GM19467 (cell line): Measurements from ENCODE around the gene NKX2-1.
"Not testable (repeated sequence)": the region's sequence is repeated elsewhere in the genome, so short reads cannot be mapped to it uniquely, and the experiment has no call there.

Experiments
- ATAC-seq: cut with Tn5 transposase; IDR thresholded peaks from one replicate; pipeline ENCODE4 v1.9.1; 2021; ENCODE audit warnings: mild to moderate bottlenecking, moderate library complexity; ENCODE audit not compliant: unreplicated experiment

NKX2-1 gene

DNA sequence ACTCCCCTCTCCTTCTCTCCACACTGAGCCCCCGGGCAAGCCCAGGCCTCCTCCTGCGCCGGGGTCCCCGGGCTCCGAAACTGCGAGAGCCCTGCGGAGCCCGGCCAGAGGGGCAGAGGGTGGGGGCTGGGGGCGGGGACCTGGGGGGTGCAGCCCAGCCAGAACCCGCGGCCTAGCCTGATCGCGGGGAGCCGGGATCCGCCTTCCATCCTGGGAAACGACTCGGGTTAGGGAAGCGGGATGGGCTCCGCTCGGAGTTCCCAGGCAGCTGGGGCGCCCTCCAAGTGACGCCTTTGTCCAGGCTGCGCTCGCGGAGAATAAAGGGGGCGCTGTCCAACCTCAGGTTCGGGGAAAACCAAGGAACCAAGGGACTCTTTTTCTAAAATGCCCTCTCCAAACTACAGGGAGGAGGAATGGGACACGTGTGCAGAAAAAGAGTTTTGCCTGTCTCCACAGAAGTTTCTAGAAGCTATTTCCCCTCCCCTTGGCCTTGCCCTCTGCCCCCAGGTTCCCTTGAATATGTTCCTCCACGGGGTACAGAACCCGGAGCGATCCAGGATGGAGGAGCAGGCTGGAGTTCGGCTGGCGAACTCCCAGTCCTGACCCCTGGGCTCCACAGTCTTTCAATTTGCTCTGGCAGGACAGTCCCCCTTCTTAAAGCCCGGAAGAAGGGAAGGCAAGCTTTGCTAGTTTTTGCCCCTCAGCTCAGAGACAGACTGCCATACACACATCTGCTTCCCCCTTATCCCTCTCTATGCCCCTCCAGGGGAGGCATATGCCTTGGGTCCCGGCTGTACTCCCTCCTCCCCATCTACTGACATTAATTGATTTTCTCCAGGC lies 13.9 kb downstream of the NKX2-1 start:
- no peak for ATAC-seq

DNA sequence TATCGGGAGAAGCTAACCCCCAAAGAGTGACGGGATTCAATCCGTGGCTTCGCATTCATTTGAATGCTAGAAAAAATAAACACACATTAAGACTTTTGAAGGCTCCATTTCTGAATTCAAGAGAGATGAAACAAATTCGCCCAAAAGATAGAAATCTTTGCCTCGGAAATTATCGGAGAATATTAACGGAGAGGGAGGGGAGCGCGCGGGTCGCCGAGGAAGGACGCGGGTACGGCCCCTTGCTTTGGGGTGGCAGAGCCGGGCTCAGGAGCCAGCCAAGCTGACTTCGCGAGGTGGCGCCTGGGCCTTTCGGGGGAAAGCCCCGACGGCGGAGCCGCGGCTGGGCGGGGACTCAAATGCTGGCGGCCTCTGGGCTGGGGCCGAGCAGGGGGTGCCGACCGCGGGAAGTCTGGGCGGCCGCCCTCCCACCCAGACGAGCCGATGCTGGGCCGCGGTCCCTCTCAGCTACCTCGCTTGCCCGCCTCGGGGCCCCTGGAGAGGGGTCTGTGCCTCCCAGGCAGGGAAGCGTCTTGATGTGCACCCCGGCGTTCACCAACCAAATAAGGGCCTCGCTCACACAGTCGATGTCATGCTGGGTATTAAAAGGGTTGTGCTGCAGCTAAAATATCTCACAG lies 14.7 kb downstream of the NKX2-1 start:
- no peak for ATAC-seq

DNA sequence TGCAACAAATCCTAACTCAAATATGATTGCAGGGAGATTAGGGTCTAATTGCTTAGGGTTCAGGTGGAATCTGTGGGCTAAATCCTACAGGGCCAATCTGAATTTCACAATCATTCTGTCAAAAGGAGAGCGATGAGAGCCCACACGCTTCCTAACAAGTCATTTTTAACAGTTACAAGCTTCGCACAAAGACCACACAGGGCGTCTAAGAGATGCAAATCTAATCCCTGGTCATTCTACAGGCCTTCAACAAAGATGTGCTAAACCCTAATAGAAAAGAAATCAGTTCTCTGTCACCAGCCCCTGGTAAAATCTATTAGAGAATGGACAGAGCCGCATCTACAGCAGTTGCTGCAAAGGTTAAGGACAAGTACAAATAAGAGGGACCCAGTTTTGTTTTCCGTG lies 15.3 kb downstream of the NKX2-1 start:
- no peak for ATAC-seq

DNA sequence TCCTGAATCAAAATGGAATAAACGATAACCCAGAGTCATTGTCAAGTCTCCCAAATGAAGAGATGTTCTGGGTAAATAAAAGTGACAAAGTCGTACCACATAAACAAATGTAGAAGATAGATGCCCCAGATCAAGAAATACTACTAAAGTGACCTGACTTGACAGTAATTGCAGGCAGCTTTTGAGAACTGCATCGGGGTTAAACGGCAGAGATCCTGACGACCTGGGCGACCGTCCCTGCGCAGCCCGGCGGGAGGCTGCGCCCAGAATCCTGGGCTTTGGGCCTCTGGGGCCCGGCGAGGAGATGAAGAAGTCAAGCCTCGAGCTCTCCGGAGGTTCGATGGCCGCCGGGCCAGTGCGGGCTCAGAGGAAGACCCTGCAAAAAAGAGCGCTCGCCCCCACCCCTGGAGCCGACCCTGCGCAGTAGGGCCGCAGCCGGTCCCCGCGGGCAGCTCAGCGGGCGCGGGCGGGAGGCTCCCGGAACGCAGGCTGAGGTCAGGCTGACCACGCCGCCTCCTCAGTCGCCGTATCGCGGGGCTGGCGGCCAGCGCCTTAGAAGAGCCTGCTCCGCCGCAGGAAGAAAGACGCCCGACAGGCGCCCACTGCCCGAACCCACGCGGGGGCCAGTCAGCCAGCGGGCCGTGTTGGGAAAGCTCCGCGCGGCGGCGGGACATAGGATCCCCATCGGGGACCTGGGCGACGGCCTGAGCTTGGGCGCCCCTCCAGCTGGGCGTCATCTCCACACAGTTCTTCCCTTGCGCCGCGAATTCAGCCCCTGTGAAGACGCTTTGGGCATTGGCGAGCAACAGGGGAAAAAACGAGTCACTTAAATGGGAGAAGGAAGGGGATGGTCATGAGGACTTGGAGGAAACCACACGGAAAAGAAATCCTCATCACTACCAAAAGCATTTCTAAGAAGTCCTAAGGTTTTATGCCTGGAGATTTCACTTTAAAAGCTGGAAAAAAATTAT lies 16.0 kb downstream of the NKX2-1 start:
- no peak for ATAC-seq

DNA sequence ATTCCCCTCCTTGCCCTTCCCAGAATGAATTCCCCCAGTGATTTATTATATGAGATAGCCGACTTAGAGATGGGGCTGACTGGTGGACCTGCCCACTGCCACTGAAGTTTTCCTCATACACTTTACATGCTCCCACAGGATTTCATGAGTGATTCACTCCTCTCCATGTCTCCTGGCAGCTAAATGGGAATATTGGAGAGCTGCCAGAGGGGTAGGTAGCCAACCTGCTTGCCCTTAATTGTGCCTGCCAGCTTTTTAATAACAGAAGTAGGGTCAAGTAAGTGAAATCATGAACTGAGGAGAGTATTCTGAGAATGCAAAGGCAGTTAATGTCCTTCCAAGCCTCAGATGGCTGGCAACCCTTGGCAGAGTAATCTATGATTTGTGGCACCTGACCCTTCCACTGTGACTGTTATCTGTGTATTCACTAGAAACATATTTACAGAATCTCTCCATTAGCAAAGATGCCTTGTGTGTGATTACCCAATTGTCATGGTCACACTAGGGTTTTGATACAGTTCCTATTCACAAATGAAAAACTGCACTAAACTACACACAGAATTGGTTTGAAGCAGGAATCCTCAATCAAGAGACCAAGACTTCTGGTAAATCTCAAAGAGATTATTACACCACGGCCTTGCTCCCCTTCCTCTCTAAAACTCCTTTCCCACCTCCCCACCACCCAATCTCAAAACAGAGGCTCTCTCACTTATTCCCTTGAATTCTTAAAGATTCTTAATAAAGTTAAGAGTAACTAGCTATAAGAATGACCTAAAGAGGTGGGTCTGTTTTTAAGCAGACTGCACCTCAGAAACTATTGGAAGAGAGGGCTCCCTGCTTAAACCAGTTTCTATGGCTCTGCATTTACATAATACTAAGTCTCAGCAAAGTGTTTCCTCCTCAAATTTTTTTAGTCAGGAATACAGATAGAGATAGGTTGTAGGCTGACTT lies 17.2 kb downstream of the NKX2-1 start:
- no peak for ATAC-seq

DNA sequence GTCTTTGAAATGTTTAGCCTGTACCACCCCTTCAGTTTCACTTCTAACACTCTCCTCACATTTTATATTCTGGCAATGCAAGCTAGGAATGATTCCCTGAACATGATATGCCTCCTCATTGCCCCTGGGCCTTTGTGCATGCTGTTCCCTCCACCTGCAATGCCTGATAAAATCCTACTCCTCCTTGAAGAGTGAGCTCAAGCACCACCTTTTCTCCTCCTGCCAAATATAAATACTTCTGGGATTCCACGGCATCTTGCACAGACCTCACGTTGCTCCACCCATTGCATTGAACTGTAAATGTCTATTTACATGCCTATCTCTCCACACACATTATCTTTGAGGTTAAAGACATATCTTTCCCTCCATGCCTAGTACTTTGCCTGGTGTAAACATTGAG lies 21.1 kb downstream of the NKX2-1 start:
- no peak for ATAC-seq

DNA sequence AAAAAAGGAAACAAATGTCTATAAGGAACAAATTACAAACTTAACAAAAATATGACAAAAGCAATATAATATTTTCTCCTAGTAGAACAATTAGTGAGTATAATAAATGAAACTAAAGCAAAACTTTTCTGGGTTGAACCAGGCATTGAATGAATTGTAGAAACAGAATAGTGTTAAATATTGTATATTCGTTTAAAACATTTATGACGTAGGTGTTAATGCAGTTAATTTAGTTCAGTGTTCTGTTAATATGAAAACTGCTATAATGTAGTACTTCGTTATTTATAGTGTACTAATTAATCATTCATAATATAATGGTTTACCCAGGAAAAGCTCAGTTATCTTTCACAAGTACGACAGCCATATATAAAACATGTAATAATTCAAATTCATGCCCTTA lies 23.7 kb downstream of the NKX2-1 start:
- no peak for ATAC-seq

DNA sequence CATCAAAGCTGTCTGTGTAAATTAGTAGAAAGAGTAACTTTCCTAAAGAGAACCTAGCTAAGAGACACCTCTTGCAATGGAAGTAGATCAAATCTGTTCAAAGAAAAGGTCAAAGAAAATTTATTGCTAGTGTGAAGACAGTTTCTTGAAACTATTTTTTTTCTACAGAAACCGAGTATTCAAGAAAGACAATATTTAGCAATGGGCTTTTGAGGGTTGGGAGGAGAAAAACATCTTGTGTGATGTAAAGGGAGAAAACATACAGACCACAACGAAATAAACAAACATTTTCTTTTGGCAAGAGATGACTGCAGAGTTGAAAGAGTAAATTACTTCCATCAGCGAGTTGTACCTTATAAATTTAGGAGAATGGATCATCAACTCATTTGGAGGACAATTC lies 24.4 kb downstream of the NKX2-1 start:
- no peak for ATAC-seq

DNA sequence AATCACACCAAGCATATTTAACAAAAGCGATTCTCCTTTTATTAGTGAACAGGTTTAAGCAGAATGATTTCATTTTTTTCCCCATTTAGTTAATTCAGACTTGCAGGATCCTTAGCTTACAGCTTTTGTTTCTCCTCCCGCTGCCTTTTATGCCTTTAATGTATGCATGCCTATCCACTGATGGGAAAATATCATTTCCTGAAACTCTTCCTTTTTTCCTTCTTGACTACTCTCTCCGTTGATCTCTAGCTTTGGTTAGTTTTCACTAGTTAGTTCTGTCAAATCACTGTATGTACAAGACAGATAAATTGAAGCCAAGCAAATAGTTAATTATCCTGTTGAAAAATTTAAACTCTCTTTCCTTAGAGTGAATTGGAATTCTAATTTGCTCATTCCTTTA lies 26.3 kb downstream of the NKX2-1 start:
- no peak for ATAC-seq

DNA sequence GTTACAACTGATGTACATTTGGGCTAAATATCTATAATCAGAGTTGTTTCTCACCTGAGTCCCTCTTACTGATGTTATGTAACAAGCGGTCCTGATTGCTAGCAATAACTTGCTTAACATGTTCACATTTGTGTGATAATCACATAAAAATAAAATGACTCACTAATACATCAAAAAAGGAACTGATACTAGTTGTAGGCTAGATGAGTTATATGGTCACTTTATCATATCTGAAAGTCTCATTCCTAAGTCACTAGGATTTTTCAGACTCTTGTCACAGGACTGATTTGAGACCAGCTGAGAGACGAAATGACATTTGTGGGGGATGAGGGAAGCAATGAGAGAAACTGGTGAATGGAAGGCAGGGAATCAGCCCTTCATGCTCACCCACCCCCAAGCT lies 34.3 kb downstream of the NKX2-1 start:
- ATAC-seq = no peak

DNA sequence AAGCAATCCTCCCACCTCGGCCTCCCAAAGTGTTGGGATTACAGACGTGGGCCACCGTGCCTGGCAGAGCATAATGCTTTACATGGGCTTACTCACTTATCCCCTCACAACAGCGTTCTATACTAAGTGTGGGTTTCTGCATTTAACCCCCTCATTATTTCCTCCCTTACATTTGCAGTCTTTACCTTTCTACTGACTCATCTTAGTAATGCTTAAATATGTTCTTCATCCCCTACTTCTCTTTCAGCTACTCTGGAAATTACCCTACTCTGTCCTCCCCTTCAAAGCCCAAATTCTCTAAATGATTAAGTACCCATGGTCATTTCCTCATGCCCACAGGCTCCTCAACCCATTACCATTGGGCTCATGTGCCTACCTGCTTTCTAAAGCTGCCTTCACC lies 40.7 kb downstream of the NKX2-1 start:
- no peak for ATAC-seq

DNA sequence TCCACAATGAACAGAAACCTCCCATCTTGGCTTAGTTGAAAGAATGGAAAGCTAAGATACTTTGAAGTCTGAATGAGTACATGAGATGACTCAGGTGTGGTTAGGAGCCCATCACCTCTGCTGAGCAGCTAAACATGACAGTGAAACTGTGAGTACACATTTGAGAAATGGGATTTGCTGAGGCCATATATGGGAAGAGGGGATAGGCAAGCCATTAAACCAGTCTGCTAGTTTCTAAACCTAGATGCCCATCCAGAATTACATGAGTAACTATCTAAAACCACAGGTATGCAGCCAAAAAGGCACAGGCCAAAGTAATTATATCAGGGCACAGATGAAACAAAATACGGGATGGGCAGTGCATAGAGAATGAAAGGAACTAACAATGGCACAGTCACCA lies 41.2 kb downstream of the NKX2-1 start:
- ATAC-seq = no peak

DNA sequence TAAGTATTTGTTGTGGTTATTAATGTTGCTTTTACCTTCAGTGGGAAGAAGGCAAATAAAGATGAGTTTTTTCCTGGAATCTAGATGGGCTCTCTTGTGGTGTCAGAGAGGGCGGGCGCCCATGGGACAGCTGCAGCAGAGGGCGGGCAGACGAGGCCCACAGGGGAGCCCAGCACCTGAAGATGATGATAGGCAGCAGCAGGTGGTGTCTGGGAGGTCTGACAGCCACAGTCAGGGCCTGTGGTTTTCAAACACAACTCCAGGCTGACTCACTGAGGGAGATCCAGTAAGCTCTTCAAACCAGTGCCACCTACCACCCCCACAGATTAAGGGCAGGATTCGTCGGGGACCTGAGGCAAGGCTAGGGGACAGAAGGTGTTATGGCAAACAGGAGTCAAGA lies 42.8 kb downstream of the NKX2-1 start:
- no peak for ATAC-seq

DNA sequence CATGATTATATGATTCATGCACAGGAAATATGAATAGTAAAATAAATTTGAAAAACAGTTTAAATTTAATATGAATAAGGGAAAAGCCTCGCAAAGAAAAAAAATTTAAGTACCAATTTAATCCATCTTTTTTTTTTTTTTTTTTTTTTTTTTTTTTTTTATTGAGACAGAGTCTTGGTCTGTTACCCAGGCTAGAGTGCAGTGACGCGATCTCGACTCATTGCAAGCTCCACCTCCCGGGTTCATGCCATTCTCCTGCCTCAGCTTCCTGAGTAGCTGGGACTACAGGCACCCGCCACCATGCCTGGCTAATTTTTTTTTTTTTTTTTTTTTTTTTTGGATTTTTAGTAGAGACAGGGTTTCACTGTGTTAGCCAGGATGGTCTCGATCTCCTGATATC lies 44.0 kb downstream of the NKX2-1 start:
- ATAC-seq = not testable (repeated sequence)

DNA sequence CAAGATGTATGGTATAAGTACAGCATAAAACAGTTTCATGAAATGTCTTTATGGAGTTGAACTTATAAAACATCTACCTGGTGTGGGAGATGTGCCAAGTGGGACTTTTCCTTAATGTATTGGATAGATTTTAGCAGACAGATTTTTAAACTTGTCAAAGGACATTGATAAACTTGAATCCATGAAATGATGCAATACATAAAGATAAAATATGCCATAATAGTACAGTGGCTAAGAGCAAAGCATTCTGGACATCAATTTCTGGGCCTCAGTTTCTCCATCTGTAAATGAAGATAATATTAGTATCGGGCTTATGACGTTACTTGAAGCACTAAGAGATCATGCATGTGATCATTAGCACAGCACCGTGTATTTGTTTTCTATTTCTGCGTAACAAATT lies 45.4 kb downstream of the NKX2-1 start:
- ATAC-seq = no peak

DNA sequence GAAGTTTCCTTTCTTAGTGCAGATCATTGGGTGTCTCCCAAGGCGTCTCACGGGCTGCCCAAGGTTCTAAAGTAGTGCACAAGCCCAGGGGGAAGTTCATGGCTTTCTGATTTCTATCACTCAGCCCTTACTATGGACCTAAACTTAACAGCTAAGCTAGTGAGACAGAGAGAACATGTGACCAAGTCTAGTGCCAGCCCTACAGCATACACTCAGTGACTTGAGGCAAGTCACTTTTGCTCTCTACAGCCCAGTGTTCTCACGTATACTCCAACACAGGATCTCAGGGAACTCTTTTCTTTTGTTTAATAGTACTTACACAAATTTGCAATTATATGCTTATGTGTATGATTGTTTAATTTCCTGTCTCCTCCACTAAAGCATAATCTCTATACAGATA lies 48.6 kb downstream of the NKX2-1 start:
- ATAC-seq = no peak

DNA sequence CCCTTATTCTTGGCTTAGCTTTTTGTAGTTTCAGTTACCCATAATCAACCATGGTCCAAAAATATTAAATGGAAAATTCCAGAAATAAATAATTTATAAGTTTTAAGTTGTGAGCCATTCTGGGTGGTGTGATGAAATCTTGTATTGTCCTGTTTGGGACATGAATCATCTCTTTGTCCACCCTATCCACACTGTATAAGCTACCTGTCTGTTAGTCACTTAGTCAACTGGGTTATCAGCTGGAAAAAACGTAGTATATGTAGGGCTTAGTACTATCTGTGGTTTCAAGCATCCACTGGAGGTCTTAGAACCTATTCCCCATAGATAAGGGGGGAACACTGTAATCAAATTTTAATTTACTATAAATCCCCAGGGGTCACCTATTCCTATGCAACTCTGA lies 52.7 kb downstream of the NKX2-1 start:
- no peak for ATAC-seq
